GM20431 (cell line): ENCODE results near the gene SPINK1.
"Not testable (repeated sequence)": the region's sequence is repeated elsewhere in the genome, so short reads cannot be mapped to it uniquely, and the experiment has no call there.

ENCODE experiments used
- in situ Hi-C: fragments of 300-500 bp; cut with MseI, MboI; formaldehyde crosslinking; loops from one replicate; pipeline ENCODE4 v1.15.0; 2020; ENCODE audit warnings: low sequenced_read_pairs; ENCODE audit not compliant: unreplicated experiment

SPINK1 gene

GRCh38 chr5:147854894-147855773 is 23.7 kb upstream of the SPINK1 start:
- in situ Hi-C loops: no loop called here

GRCh38 chr5:147854331-147854730 is 22.9 kb upstream of the SPINK1 start:
- in situ Hi-C loops: no loop called here

GRCh38 chr5:147853372-147853987 is 22.0 kb upstream of the SPINK1 start:
- in situ Hi-C loops: no loop called here

- in situ Hi-C loops: no loop called here
These were observed 20.9 kb upstream of the SPINK1 start for GRCh38 chr5:147852365-147852764.

DNA sequence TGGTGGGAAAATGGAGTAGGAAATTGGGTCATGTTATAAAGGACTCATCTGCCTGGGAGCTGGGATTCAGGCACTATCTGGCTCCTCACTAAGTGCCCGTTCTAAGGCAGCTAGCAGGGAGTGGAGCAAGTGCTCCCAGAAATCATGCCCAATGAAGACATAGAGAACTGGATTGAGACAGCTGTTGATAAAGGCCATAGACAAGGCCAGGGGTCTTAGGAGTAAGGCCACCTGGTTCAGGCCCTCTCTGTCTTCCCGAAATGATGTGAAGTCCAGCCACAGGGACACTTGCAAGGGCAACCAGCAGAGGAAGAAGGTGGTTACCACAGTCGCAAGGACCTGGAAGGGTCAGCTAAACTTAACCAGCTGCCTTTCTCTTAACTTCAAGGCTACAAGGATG is 20.1 kb upstream of the SPINK1 start:
- in situ Hi-C loops: no loop called here

GRCh38 chr5:147849226-147849625 is 17.8 kb upstream of the SPINK1 start:
- in situ Hi-C loops: no loop called here

DNA sequence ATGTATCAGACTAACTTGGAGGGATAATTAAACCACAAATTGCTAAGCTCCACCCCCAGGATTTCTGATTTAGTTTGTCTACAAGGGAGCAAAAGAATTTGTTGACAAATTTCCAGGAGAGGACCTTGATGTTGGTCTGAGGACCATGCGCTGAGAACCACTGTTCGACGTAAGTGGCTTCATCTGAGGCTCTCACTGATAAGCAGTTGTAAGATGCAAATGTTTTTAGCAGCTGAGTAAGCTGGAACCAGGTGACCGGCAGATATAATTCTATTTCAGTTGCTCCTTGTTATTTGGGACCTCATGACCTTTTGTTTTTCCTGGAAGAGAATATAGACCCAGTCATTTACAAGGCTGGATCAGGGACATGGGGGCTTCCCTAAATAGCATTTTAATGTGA is 14.1 kb upstream of the SPINK1 start:
- in situ Hi-C loops: no loop called here

GRCh38 chr5:147844846-147845245 is 13.4 kb upstream of the SPINK1 start:
- in situ Hi-C loops: no loop called here

GRCh38 chr5:147842869-147843268 is 11.4 kb upstream of the SPINK1 start:
- in situ Hi-C loops: no loop called here

- in situ Hi-C loops: no loop called here
These were observed 5.0 kb upstream of the SPINK1 start for GRCh38 chr5:147836439-147836838.

- in situ Hi-C loops: no loop called here
These were observed 3.9 kb upstream of the SPINK1 start for GRCh38 chr5:147835386-147835798.

DNA sequence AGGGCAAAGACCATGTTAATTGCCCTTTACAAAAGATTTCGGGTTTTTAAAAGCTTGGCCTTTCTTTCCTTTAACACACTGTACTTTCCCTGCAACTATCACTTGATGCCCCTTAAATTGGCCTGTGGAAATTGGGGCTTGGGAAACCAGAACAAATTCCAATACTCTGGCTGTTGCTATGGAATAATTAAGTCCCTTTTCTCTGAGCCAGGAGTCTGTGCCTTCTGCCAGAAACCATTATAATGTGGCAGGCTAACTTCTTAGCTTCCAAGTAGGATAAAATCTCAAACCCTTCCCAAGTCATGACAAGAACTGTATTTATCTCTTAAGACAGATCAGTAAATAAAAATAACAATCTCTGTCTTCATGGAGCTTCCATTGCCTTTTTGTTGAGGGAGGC is 1.1 kb upstream of the SPINK1 start:
- in situ Hi-C loops: no loop called here

DNA sequence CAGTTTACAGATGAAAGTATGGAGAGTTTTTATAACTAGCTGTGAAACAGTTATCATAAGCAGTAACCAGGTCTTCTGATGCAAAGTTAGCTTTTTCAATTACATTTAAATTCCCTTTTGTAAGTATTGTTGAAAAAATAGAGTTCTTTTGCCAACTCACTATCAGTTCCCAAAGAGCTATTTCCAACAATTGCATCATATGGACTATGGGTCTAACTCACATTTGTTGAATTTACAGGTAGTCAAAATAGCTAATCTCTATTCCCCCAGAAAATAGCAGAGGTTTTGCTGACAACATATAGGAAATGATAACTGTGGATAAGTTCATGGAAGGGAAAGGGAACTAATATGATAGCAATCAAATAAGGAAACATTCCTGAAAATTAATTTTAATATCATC is 1.4 kb downstream of the SPINK1 start:
- in situ Hi-C loops: no loop called here

GRCh38 chr5:147827017-147827416 is 4.5 kb downstream of the SPINK1 start:
- in situ Hi-C loops: not testable (repeated sequence)

DNA sequence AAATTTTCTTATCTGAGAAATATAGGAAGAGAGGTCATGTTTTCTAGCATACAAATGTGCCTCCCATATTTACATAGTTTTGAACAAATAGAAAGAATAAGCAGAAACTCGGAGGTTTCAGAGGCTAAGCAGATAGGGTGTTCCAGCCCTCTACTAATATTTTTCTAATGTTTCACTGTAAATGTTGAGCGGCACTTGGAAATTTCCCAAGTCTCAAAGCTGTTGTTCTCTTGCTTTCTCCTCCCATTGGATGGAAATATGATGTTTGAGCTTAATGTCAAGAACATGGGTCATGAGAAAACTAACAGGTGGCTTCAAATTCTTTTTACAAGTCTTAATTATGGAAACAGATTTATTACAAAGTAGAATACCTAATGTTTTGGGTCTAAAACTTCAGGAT is 5.1 kb downstream of the SPINK1 start:
- in situ Hi-C loops: no loop called here

GRCh38 chr5:147822686-147823491 is 8.6 kb downstream of the SPINK1 start:
- in situ Hi-C loops: loop anchor here (25.0 kb wide), 1 partner anchor 186 kb away; no protein-coding TSS in a partner anchor

GRCh38 chr5:147822222-147822621 is 9.2 kb downstream of the SPINK1 start:
- in situ Hi-C loops: loop anchor here (25.0 kb wide), 1 partner anchor 185 kb away; no protein-coding TSS in a partner anchor

- in situ Hi-C loops: loop anchor here (25.0 kb wide), 1 partner anchor 184 kb away; no protein-coding TSS in a partner anchor
These were observed 9.7 kb downstream of the SPINK1 start for GRCh38 chr5:147821766-147822165.

- in situ Hi-C loops: loop anchor here (25.0 kb wide), 1 partner anchor 182 kb away; no protein-coding TSS in a partner anchor
These were observed 12.2 kb downstream of the SPINK1 start for GRCh38 chr5:147819261-147819770.

DNA sequence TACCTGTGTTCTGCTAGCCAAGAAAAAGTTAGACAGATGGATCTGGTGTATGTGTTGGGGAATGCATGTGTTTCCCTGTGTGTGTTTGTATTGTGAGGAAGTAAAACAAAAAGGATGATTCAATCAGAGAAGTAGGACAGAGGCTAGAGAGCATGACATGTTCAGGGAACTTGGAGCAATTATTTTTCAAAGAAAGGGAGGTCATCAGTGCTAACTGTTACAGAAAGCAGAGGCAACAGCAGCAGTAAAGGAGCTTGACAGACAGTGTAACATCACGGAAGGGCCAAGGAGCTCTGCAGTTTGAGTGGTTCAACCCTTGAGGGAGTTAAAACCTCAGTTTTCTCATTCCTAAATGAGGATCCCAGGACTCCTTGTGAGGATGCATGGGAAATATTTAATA is 13.2 kb downstream of the SPINK1 start:
- in situ Hi-C loops: loop anchor here (25.0 kb wide), 1 partner anchor 181 kb away; no protein-coding TSS in a partner anchor
